Activated CD4-positive, alpha-beta T cell treated with anti-CD3 and anti-CD28 coated beads, Interleukin-2, Interleukin-6, amounts not matched to agents 100 ng/mL and 50 ng/mL, durations not matched to agents 16 hours and 8 hours (primary cell): ENCODE results near the gene LMCD1.
A peak's percentile ranks its signal among the peaks of the same experiment; 100 is the strongest.

Experiments
- DNase-seq: peaks from one replicate; pipeline ENCODE4 v3.0.0-alpha.2; 2020

LMCD1 gene

GRCh38 chr3:8501371-8502131, at the start of gene LMCD1:
LMCD1 (plus strand) TSS chr3:8501823; CDS start chr3:8501939, 116 bp downstream.
- DNase-seq: peak; percentile 88

GRCh38 chr3:8452112-8452511, 49.5 kb upstream of the LMCD1 start:
- no peak for DNase-seq

- no peak for DNase-seq
Observed at GRCh38 chr3:8453153-8453552, 48.5 kb upstream of the LMCD1 start.

- no peak for DNase-seq
Observed at GRCh38 chr3:8455526-8456411, 45.9 kb upstream of the LMCD1 start.

- no peak for DNase-seq
Observed at GRCh38 chr3:8456412-8456811, 45.2 kb upstream of the LMCD1 start.

- DNase-seq: no peak
Observed at GRCh38 chr3:8457039-8457438, 44.6 kb upstream of the LMCD1 start.

GRCh38 chr3:8458238-8458661, 43.4 kb upstream of the LMCD1 start:
- DNase-seq: no peak

GRCh38 chr3:8458711-8459110, 42.9 kb upstream of the LMCD1 start:
- no peak for DNase-seq

GRCh38 chr3:8460050-8460708, 41.4 kb upstream of the LMCD1 start:
- no peak for DNase-seq

GRCh38 chr3:8460815-8461456, 40.7 kb upstream of the LMCD1 start:
- DNase-seq: no peak

GRCh38 chr3:8464668-8465067, 37.0 kb upstream of the LMCD1 start:
- DNase-seq: no peak

GRCh38 chr3:8466526-8466925, 35.1 kb upstream of the LMCD1 start:
- DNase-seq: no peak

GRCh38 chr3:8470801-8471200, 30.8 kb upstream of the LMCD1 start:
- DNase-seq: no peak

GRCh38 chr3:8472549-8472948, 29.1 kb upstream of the LMCD1 start:
- DNase-seq: no peak

- no peak for DNase-seq
Observed at GRCh38 chr3:8473029-8473428, 28.6 kb upstream of the LMCD1 start.

- DNase-seq: no peak
Observed at GRCh38 chr3:8473990-8474389, 27.6 kb upstream of the LMCD1 start.

GRCh38 chr3:8474991-8475390, 26.6 kb upstream of the LMCD1 start:
- no peak for DNase-seq

GRCh38 chr3:8480699-8481098, 20.9 kb upstream of the LMCD1 start:
- DNase-seq: no peak

- no peak for DNase-seq
Observed at GRCh38 chr3:8481380-8481779, 20.2 kb upstream of the LMCD1 start.

GRCh38 chr3:8482263-8482662, 19.4 kb upstream of the LMCD1 start:
- no peak for DNase-seq

GRCh38 chr3:8482960-8483665, 18.5 kb upstream of the LMCD1 start:
- no peak for DNase-seq

- no peak for DNase-seq
Observed at GRCh38 chr3:8484409-8485140, 17.0 kb upstream of the LMCD1 start.
